GM18499 (cell line): ENCODE results near the gene RAP1GAP.

Experiments used
- ATAC-seq: cut with Tn5 transposase; IDR thresholded peaks from one replicate; pipeline ENCODE4 v1.9.1; 2021; ENCODE audit warnings: moderate number of reproducible peaks; ENCODE audit not compliant: insufficient read depth, unreplicated experiment

RAP1GAP gene

DNA sequence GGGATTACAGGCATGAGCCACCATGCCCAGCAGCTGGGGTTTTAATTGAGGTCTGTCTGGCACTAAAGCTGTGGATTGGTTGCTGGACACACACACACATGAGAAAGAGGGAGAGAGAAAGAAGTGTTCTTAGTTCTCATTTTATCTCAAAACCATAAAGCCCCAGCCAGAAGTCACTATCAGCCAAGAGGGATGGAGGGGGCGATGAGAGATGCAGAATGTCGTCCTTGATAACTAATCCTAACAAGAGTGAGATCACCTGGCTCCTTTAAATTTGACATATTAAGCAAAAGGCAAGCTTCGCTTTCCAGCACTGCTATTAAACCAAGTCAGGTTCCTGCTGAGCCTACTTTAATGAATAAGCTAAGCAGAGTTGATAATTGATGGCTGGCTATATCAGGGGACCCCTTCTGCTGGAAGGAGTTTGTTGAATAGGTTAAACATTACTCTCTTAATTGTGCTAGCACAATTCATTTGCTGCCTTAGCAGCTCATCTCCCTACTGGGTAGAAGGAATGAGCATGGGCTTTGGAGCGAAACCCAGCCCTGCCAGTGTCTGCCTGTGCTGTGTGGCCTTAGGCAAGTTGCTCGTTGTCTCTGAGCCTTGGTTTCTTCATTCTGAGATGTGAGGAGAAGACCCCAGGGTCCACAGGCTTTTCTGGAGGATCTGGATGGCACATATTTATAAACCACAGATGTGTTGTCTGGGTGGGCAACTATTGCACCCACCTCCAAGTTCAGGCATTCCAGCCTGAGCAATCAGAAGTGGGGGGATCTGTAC lies 109.2 kb downstream of the RAP1GAP start:
- no peak for ATAC-seq

DNA sequence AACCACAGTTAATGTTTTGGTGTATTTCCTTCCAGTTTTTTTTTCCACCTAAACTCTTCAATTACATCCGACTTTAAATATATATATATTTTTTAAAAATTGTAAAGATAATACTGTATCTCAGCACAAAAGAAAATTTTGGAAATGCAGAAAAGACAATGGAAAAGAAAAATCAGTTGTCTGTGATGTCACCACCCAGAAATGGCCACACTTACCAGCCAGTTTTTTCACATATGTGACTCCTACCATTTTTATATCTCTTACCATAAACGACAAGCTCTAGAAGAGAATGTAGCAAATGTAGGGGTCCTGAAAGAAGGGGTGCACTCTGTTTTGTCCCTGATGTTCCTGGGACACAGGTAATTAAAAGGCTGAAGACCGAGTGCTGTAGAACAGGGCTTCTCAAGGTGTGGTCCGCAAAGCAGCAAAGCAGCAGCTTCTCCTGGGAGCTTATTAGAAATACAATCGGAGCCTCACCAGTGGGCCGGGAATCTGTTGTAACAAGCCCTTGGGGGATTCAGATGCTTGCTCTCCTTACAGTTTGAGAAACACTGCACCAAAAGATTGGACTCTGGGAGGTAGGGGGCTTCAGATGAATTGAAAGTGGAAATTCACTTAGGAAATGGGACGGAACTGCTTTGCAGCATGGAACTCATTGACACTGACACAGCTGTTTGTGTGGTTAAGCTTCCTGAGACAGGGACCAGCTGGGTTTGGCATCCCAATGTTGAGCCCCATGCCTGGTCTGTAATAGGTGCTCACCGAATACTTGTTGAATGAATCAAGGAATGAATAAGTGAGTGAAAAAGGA lies 115.8 kb downstream of the RAP1GAP start:
- ATAC-seq: no peak

DNA sequence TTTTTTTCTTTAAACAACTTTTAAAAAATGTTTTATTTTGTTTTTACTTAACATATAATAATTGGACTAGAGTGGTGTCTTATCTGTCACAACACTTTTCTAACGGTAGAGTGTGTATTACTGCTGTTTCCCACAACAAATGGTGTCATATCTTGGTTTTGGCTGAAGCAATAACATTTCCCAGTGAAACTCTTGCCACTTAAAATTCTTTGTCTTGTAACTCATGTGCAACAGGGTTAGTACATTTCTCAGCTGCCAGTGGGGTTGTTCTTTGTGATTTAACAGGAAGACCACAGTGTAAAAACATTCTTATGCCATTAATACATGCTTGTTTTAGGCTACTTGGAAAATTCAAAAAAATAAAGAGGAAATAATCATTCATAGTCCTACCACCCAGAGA lies 116.4 kb downstream of the RAP1GAP start:
- ATAC-seq: no peak

DNA sequence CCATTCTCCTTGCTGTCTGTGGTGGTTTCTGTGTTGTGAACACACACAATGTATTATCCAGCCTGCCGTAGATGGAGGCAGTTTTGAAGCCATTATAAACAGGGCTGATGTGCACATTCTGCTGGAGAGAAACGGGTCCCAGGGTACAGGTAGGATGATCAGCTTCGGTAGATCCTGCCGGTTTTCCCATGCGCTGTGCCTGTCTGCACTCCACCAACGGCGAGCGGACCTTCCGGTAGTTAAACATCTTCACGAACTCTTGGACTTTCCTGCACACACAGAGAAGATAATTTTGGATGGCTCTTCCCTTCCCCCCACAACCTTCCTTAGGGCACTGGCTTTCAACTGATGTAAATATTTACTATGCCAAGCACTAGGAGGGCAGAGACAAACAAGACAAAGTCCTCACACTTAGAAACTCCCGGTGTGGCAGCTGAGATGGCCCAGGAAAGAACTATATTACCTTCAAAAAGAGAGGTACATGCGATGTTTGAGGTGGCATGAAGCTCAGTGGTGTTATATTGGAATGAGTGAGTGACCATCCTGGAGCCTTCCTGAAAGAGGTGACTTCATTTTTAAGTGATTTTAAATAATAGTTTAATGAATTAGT lies 118.2 kb downstream of the RAP1GAP start:
- no peak for ATAC-seq

DNA sequence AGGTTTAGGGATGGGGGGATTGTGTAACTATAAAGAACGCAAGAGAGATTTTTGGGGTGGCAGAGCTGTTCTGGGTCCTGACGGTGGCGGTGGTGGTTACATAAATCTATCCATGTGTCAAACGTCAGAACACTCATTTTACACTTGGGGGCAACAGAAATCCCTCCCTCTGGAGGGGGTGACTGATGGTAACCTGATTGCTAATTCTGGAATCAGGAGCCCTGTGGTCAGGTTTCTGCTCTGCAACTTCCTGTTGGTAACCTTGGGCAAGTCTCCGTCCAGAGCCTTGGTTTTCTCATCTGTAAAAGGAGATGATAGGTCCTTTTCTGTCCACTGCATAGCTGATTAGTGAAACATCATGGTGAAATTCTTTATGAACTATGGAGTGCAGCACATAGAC lies 119.1 kb downstream of the RAP1GAP start:
- ATAC-seq: no peak

DNA sequence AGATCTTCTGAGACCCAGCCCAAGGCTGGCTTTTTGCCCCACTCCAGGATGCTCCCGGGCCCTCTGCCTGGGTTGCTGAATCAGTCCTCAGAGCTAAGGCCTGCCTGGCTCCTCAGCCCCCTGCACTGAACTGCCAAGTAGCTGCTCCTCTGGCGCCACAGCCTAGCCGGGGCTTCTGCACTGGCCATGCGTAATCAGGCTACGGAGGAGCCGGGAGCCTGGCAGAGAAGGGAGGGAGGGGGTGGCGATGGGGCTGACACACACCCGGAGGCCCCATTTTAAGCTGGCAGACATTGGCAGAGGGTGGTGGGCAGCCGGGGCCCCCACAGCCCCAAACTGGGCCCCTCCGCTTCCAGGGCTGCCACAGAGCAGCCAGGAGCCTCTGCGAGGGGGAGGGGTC lies 121.3 kb downstream of the RAP1GAP start:
- no peak for ATAC-seq
